Fibroblast of mammary gland (primary cell): ENCODE measurements around the gene PCARE.

Source experiments
- DNase-seq: peaks from one replicate; pipeline ENCODE4 v3.0.0-alpha.2; 2010; ENCODE audit warnings: low read depth
- H3K4me3 ChIP-seq: 2 replicates; pipeline ENCODE4 v1.5.1; 2011; ENCODE audit warnings: low read depth, mild to moderate bottlenecking, low read length, moderate library complexity; ENCODE audit not compliant: control insufficient read depth
- TF ChIP-seq, protein P1 (sequence below): conservative IDR thresholded peaks from 2 replicates; pipeline ENCODE4 v1.5.1; 2011; ENCODE audit warnings: low read depth, low read length, inconsistent platforms; ENCODE audit not compliant: control insufficient read depth, insufficient read depth

PCARE gene

DNA sequence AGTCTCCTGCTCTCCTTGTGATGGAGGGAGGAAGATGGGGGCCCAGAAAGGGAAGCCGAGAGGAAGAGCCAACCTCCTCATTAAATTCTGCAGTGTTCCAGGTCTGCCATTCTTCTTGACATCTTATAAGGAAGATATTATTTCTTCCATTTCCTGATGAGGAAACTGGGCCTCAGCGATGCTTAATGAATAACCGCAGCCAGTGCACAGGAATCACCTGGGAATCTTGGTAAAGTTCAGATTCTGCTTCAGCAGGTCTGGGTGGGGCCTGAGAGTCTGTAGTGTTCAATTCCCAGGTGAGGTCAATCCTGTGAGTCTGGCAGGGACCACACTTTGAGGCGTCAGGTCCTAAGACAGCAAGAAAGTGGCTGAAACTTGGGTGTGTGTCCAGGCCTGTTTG, 17.3 kb downstream of the PCARE start:
- H3K4me3 ChIP-seq: no peak overlapping the region
- TF ChIP-seq, protein P1, sequence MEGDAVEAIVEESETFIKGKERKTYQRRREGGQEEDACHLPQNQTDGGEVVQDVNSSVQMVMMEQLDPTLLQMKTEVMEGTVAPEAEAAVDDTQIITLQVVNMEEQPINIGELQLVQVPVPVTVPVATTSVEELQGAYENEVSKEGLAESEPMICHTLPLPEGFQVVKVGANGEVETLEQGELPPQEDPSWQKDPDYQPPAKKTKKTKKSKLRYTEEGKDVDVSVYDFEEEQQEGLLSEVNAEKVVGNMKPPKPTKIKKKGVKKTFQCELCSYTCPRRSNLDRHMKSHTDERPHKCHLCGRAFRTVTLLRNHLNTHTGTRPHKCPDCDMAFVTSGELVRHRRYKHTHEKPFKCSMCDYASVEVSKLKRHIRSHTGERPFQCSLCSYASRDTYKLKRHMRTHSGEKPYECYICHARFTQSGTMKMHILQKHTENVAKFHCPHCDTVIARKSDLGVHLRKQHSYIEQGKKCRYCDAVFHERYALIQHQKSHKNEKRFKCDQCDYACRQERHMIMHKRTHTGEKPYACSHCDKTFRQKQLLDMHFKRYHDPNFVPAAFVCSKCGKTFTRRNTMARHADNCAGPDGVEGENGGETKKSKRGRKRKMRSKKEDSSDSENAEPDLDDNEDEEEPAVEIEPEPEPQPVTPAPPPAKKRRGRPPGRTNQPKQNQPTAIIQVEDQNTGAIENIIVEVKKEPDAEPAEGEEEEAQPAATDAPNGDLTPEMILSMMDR: no peak
- DNase-seq: no peak

GRCh38 chr2:29056452-29056851, 17.9 kb downstream of the PCARE start:
- DNase-seq: no peak
- TF ChIP-seq, protein P1: no peak
- H3K4me3 ChIP-seq: no peak overlapping the region

DNA sequence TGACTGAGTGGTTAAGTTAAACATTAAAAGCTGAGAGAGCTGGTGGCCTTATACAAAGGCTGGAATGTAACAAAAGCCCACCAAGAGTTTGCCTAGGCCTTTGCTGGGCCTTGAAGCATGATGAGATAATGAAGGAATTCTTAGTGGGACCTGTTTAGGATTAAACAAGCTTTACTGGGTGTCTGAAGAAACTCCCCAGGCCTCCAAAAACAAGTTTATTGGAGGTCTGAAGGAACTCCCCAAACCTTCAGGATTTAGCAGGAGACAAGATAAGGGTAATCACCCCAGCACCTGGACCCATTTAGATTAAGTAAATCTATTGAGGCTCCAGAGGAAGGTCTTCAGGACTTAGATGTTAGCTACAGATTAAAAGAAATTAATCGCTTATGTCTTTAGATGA, 18.7 kb downstream of the PCARE start:
- no peak for DNase-seq
- TF ChIP-seq, protein P1: no peak
- H3K4me3 ChIP-seq: no peak overlapping the region

GRCh38 chr2:29054430-29054829, 19.9 kb downstream of the PCARE start:
- TF ChIP-seq, protein P1: no peak
- no peak for DNase-seq
- H3K4me3 ChIP-seq: no peak overlapping the region

- DNase-seq: peak; percentile 18
- TF ChIP-seq, protein P1: peak; percentile 1
- H3K4me3 ChIP-seq: no peak overlapping the region
These were observed 20.5 kb downstream of the PCARE start for GRCh38 chr2:29053670-29054400.

GRCh38 chr2:29053223-29053622, 21.1 kb downstream of the PCARE start:
- DNase-seq: no peak
- TF ChIP-seq, protein P1: no peak
- H3K4me3 ChIP-seq: no peak overlapping the region
